Jurkat, Clone E6-1 (cell line): ENCODE data around the gene UGT1A8.

Experiments used
- DNase-seq: peaks from one replicate; pipeline ENCODE4 v3.0.0-alpha.2; 2011; ENCODE audit warnings: low read depth, low spot score
- H3K4me3 ChIP-seq: 2 replicates; pipeline ENCODE4 v1.5.1; 2011; ENCODE audit warnings: mild to moderate bottlenecking, low read length, control low read depth, moderate library complexity

UGT1A8 gene

GRCh38 chr2:233789554-233789953 is 172.1 kb downstream of the UGT1A8 start:
- no peak overlapping the region for H3K4me3 ChIP-seq
- DNase-seq = no peak

- DNase-seq = no peak
- no peak overlapping the region for H3K4me3 ChIP-seq
Observed at GRCh38 chr2:233791151-233791882, 173.9 kb downstream of the UGT1A8 start.

GRCh38 chr2:233791883-233792329 is 174.5 kb downstream of the UGT1A8 start:
- no peak for DNase-seq
- no peak overlapping the region for H3K4me3 ChIP-seq

- H3K4me3 ChIP-seq = no peak overlapping the region
- no peak for DNase-seq
Observed at GRCh38 chr2:233792720-233793119, 175.3 kb downstream of the UGT1A8 start.

- H3K4me3 ChIP-seq = no peak overlapping the region
- DNase-seq = no peak
Observed at GRCh38 chr2:233793465-233794127, 176.2 kb downstream of the UGT1A8 start.

- no peak overlapping the region for H3K4me3 ChIP-seq
- no peak for DNase-seq
Observed at GRCh38 chr2:233794128-233794658, 176.8 kb downstream of the UGT1A8 start.

GRCh38 chr2:233795735-233796171 is 178.3 kb downstream of the UGT1A8 start:
- no peak for DNase-seq
- H3K4me3 ChIP-seq = no peak overlapping the region

- H3K4me3 ChIP-seq = no peak overlapping the region
- DNase-seq = no peak
Observed at GRCh38 chr2:233796254-233796653, 178.8 kb downstream of the UGT1A8 start.

GRCh38 chr2:233798335-233799086 is 181.1 kb downstream of the UGT1A8 start:
- DNase-seq = no peak
- no peak overlapping the region for H3K4me3 ChIP-seq

GRCh38 chr2:233799087-233799665 is 181.7 kb downstream of the UGT1A8 start:
- DNase-seq = no peak
- H3K4me3 ChIP-seq = no peak overlapping the region

- H3K4me3 ChIP-seq = no peak overlapping the region
- DNase-seq = no peak
Observed at GRCh38 chr2:233799716-233800115, 182.3 kb downstream of the UGT1A8 start.

- no peak for DNase-seq
- no peak overlapping the region for H3K4me3 ChIP-seq
Observed at GRCh38 chr2:233800208-233800607, 182.8 kb downstream of the UGT1A8 start.

GRCh38 chr2:233801357-233802131 is 184.1 kb downstream of the UGT1A8 start:
- no peak for DNase-seq
- no peak overlapping the region for H3K4me3 ChIP-seq

- no peak overlapping the region for H3K4me3 ChIP-seq
- DNase-seq = no peak
Observed at GRCh38 chr2:233802132-233802815, 184.8 kb downstream of the UGT1A8 start.

- no peak overlapping the region for H3K4me3 ChIP-seq
- DNase-seq = no peak
Observed at GRCh38 chr2:233803292-233803911, 186.0 kb downstream of the UGT1A8 start.

GRCh38 chr2:233803994-233804393 is 186.6 kb downstream of the UGT1A8 start:
- DNase-seq = no peak
- no peak overlapping the region for H3K4me3 ChIP-seq

GRCh38 chr2:233807215-233807865 is 189.9 kb downstream of the UGT1A8 start:
- H3K4me3 ChIP-seq = no peak overlapping the region
- no peak for DNase-seq
